ENCODE measurements around the gene GIT2.

DNA sequence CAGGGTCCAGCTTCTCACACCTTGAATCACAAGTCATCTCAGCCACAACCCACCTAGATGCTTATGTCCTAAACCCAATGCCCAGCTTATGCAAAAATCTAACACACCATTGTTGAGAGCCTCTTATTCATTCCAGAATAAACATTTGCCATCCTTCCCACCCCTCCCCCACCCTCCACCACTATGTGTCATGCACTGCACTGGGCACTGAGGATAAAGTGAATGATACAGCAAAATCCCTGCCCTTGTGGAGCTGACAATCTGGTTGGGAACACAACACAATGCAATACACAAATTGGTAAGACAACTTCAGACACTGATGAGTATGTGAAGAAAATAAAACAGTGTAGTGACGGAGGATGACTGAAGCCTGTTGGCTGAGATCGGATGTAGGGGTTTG lies 114.4 kb downstream of the GIT2 start:
- TF ChIP-seq, protein P1, sequence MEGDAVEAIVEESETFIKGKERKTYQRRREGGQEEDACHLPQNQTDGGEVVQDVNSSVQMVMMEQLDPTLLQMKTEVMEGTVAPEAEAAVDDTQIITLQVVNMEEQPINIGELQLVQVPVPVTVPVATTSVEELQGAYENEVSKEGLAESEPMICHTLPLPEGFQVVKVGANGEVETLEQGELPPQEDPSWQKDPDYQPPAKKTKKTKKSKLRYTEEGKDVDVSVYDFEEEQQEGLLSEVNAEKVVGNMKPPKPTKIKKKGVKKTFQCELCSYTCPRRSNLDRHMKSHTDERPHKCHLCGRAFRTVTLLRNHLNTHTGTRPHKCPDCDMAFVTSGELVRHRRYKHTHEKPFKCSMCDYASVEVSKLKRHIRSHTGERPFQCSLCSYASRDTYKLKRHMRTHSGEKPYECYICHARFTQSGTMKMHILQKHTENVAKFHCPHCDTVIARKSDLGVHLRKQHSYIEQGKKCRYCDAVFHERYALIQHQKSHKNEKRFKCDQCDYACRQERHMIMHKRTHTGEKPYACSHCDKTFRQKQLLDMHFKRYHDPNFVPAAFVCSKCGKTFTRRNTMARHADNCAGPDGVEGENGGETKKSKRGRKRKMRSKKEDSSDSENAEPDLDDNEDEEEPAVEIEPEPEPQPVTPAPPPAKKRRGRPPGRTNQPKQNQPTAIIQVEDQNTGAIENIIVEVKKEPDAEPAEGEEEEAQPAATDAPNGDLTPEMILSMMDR (IDR thresholded peaks at IDR 0.05) = no peak
- TF ChIP-seq, protein P2, sequence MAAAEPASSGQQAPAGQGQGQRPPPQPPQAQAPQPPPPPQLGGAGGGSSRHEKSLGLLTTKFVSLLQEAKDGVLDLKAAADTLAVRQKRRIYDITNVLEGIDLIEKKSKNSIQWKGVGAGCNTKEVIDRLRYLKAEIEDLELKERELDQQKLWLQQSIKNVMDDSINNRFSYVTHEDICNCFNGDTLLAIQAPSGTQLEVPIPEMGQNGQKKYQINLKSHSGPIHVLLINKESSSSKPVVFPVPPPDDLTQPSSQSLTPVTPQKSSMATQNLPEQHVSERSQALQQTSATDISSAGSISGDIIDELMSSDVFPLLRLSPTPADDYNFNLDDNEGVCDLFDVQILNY (CRISPR knock-in tag; IDR thresholded peaks at IDR 0.05) = no peak
- TF ChIP-seq ZNF416 (CRISPR knock-in tag; IDR thresholded peaks at IDR 0.05) (no peak), IRF2 (CRISPR knock-in tag; IDR thresholded peaks at IDR 0.05; ENCODE audit: borderline replicate concordance, low read depth) (no peak), RELA (CRISPR knock-in tag; IDR thresholded peaks at IDR 0.05; ENCODE audit: borderline replicate concordance) (no peak), FOXJ3 (CRISPR knock-in tag; IDR thresholded peaks at IDR 0.05; ENCODE audit: borderline replicate concordance) (no peak), ZNF121 (CRISPR knock-in tag; IDR thresholded peaks at IDR 0.05) (no peak), KAT7 (CRISPR knock-in tag; IDR thresholded peaks at IDR 0.05; ENCODE audit: borderline replicate concordance) (no peak)
- TF ChIP-seq, protein P3, sequence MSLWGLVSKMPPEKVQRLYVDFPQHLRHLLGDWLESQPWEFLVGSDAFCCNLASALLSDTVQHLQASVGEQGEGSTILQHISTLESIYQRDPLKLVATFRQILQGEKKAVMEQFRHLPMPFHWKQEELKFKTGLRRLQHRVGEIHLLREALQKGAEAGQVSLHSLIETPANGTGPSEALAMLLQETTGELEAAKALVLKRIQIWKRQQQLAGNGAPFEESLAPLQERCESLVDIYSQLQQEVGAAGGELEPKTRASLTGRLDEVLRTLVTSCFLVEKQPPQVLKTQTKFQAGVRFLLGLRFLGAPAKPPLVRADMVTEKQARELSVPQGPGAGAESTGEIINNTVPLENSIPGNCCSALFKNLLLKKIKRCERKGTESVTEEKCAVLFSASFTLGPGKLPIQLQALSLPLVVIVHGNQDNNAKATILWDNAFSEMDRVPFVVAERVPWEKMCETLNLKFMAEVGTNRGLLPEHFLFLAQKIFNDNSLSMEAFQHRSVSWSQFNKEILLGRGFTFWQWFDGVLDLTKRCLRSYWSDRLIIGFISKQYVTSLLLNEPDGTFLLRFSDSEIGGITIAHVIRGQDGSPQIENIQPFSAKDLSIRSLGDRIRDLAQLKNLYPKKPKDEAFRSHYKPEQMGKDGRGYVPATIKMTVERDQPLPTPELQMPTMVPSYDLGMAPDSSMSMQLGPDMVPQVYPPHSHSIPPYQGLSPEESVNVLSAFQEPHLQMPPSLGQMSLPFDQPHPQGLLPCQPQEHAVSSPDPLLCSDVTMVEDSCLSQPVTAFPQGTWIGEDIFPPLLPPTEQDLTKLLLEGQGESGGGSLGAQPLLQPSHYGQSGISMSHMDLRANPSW (CRISPR knock-in tag; conservative IDR thresholded peaks at IDR 0.05; ENCODE audit: low read depth) = no peak

All from WTC11 (cell line).